ENCODE results near the gene GAB1.

DNA sequence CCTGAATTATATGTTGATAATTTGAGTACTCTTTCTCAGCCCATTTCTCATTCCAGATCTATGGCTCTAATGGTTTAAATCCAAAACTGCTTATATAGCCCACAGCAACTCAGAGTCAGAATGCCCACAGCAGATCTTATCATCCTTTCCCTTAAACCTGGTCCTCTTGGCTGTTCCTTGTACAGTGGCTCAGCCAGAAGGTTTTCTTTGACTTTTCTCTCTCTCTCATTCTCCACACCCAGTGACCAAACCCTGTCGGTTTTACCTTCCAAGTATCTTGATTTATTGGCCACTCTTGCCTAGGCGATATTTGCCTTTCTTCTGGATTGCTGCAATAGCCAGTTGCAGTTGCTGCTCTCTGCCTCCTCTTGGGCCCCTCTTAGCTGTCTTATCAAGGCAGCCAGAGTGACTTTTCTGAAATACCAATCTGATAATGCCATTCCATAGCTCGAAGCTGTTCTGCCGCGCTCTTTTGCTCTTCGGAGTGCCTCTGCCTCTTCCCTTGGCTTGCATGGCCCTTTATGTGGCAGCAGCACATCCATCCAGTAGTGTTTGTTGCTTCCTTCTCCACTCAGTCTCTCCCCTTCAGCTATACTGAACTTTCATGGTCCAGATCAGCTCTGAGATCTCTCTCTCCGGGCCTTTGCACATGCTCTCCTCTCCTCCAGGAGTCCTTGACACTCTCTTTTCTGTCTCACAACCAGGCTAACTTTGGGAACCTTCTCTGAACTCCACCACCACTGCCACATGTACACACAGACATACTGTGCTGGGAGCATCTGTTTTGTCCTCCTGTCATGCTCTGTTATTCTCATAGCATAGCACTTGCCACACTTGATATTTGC, 11.8 kb downstream of the GAB1 start:
- TF ChIP-seq, protein P1, sequence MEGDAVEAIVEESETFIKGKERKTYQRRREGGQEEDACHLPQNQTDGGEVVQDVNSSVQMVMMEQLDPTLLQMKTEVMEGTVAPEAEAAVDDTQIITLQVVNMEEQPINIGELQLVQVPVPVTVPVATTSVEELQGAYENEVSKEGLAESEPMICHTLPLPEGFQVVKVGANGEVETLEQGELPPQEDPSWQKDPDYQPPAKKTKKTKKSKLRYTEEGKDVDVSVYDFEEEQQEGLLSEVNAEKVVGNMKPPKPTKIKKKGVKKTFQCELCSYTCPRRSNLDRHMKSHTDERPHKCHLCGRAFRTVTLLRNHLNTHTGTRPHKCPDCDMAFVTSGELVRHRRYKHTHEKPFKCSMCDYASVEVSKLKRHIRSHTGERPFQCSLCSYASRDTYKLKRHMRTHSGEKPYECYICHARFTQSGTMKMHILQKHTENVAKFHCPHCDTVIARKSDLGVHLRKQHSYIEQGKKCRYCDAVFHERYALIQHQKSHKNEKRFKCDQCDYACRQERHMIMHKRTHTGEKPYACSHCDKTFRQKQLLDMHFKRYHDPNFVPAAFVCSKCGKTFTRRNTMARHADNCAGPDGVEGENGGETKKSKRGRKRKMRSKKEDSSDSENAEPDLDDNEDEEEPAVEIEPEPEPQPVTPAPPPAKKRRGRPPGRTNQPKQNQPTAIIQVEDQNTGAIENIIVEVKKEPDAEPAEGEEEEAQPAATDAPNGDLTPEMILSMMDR (IDR thresholded peaks at IDR 0.05), result no peak
- no peak for TF ChIP-seq POLR2A (IDR thresholded peaks at IDR 0.05)

Data from testis (tissue), 2 donors.